NCI-H526 (cell line): ENCODE results near the gene SYP.

Experiments used
- DNase-seq, 2 experiments: peaks; one replicate each; lab custom pipeline; 2025; lab: John Stamatoyannopoulos, UW

Gene SYP

GRCh38 chrX:49220100-49220499 lies 20.1 kb upstream of the SYP start:
- DNase-seq, result no peak

- DNase-seq, result no peak
Measured at GRCh38 chrX:49214996-49215526, 15.1 kb upstream of the SYP start.

GRCh38 chrX:49214416-49214815 lies 14.4 kb upstream of the SYP start:
- DNase-seq, result no peak

GRCh38 chrX:49212861-49213260 lies 12.9 kb upstream of the SYP start:
- no peak for DNase-seq

GRCh38 chrX:49212209-49212608 lies 12.2 kb upstream of the SYP start:
- DNase-seq, result no peak

GRCh38 chrX:49211074-49211473 lies 11.1 kb upstream of the SYP start:
- no peak for DNase-seq

GRCh38 chrX:49210406-49210805 lies 10.4 kb upstream of the SYP start:
- DNase-seq, result no peak

- DNase-seq, result no peak
Measured at GRCh38 chrX:49209434-49210251, 9.7 kb upstream of the SYP start.

- DNase-seq, result no peak
Measured at GRCh38 chrX:49208399-49208798, 8.4 kb upstream of the SYP start.

GRCh38 chrX:49206543-49206942 lies 6.5 kb upstream of the SYP start:
- DNase-seq, result no peak

GRCh38 chrX:49205443-49205842 lies 5.5 kb upstream of the SYP start:
- no peak for DNase-seq

GRCh38 chrX:49204709-49205108 lies 4.7 kb upstream of the SYP start:
- no peak for DNase-seq

GRCh38 chrX:49204017-49204416 lies 4.0 kb upstream of the SYP start:
- no peak for DNase-seq

GRCh38 chrX:49203536-49203935 lies 3.5 kb upstream of the SYP start:
- no peak for DNase-seq

GRCh38 chrX:49202022-49202421 lies 2.0 kb upstream of the SYP start:
- peak; percentile 78 to 79 for DNase-seq

GRCh38 chrX:49199315-49199595 lies 738 bp downstream of the SYP start:
- no peak for DNase-seq

- peak in 1 of 2 experiments; percentile 17 for DNase-seq
Measured at GRCh38 chrX:49198540-49199314, 1.3 kb downstream of the SYP start.

- DNase-seq, result no peak
Measured at GRCh38 chrX:49197543-49198087, 2.4 kb downstream of the SYP start.

GRCh38 chrX:49193542-49193964 lies 6.4 kb downstream of the SYP start:
- no peak for DNase-seq

GRCh38 chrX:49192722-49193328 lies 7.2 kb downstream of the SYP start:
- DNase-seq, result peak in 1 of 2 experiments; percentile 45

GRCh38 chrX:49191574-49192011 lies 8.4 kb downstream of the SYP start:
- peak in 1 of 2 experiments; percentile 76 for DNase-seq

GRCh38 chrX:49190821-49191573 lies 9.0 kb downstream of the SYP start:
- peak; percentile 99 for DNase-seq
